HEK293 (cell line): ENCODE measurements around the gene TIPRL.

ENCODE experiments used
- IKZF3 ChIP-seq: fragments of 450-650 bp; IDR thresholded peaks from 2 replicates; pipeline ENCODE4 v1.5.0; 2018; ENCODE audit warnings: missing biosample characterization, mild to moderate bottlenecking, missing genetic modification characterization, moderate library complexity
- KLF16 ChIP-seq: fragments of 450-650 bp; formaldehyde crosslinking; IDR thresholded peaks from 2 replicates; pipeline ENCODE4 v1.5.1; 2017; ENCODE audit warnings: missing biosample characterization, missing genetic modification characterization
- KLF9 ChIP-seq: fragments of 450-650 bp; formaldehyde crosslinking; IDR thresholded peaks from 2 replicates; pipeline ENCODE4 v1.5.1; 2016; ENCODE audit warnings: missing biosample characterization, missing genetic modification characterization, low read depth
- MEIS1 ChIP-seq: sonication (generic); formaldehyde crosslinking; IDR thresholded peaks from 2 replicates; pipeline ENCODE4 v1.8.1; 2022; ENCODE audit warnings: missing genetic modification reagents, mild to moderate bottlenecking, borderline replicate concordance
- PRDM10 ChIP-seq: fragments of 450-650 bp; formaldehyde crosslinking; IDR thresholded peaks from 2 replicates; pipeline ENCODE4 v1.5.1; 2016; ENCODE audit warnings: missing biosample characterization, missing genetic modification characterization
- SP2 ChIP-seq: fragments of 450-650 bp; formaldehyde crosslinking; IDR thresholded peaks from 2 replicates; pipeline ENCODE4 v1.5.1; 2016; ENCODE audit warnings: missing biosample characterization, missing genetic modification characterization
- ZBTB21 ChIP-seq: fragments of 450-650 bp; formaldehyde crosslinking; IDR thresholded peaks from 2 replicates; pipeline ENCODE4 v1.5.1; 2017; ENCODE audit warnings: missing biosample characterization, missing genetic modification characterization
- ZFHX2 ChIP-seq: fragments of 450-650 bp; formaldehyde crosslinking; conservative IDR thresholded peaks from 2 replicates; pipeline ENCODE4 v1.5.1; 2016; ENCODE audit warnings: missing biosample characterization, missing genetic modification characterization
- ZFP69B ChIP-seq: fragments of 450-650 bp; formaldehyde crosslinking; IDR thresholded peaks from 2 replicates; pipeline ENCODE4 v1.5.1; 2016; ENCODE audit warnings: missing biosample characterization, missing genetic modification characterization
- ZNF138 ChIP-seq: fragments of 450-650 bp; formaldehyde crosslinking; IDR thresholded peaks from 2 replicates; pipeline ENCODE4 v1.5.1; 2016; ENCODE audit warnings: missing biosample characterization, missing genetic modification characterization, borderline replicate concordance
- ZNF155 ChIP-seq: fragments of 450-650 bp; formaldehyde crosslinking; IDR thresholded peaks from 2 replicates; pipeline ENCODE4 v1.5.1; 2016; ENCODE audit warnings: missing biosample characterization, missing genetic modification characterization
- ZNF16 ChIP-seq: fragments of 450-650 bp; formaldehyde crosslinking; IDR thresholded peaks from 2 replicates; pipeline ENCODE4 v1.5.1; 2016; ENCODE audit warnings: low read depth, missing biosample characterization, missing genetic modification characterization
- ZNF2 ChIP-seq: fragments of 450-650 bp; formaldehyde crosslinking; IDR thresholded peaks from 2 replicates; pipeline ENCODE4 v1.5.1; 2016; ENCODE audit warnings: missing biosample characterization, missing genetic modification characterization
- ZNF202 ChIP-seq: fragments of 450-650 bp; formaldehyde crosslinking; IDR thresholded peaks from 2 replicates; pipeline ENCODE4 v1.5.1; 2016; ENCODE audit warnings: missing biosample characterization, missing genetic modification characterization, borderline replicate concordance
- ZNF214 ChIP-seq: fragments of 450-650 bp; formaldehyde crosslinking; IDR thresholded peaks from 2 replicates; pipeline ENCODE4 v1.5.1; 2017; ENCODE audit warnings: missing biosample characterization, mild to moderate bottlenecking, missing genetic modification characterization, borderline replicate concordance
- ZNF266 ChIP-seq: fragments of 450-650 bp; formaldehyde crosslinking; IDR thresholded peaks from 2 replicates; pipeline ENCODE4 v1.5.1; 2016; ENCODE audit warnings: missing biosample characterization, missing genetic modification characterization, low read depth
- ZNF341 ChIP-seq: fragments of 450-650 bp; formaldehyde crosslinking; IDR thresholded peaks from 2 replicates; pipeline ENCODE4; 2016; ENCODE audit warnings: low read depth, missing biosample characterization, missing genetic modification characterization
- ZNF366 ChIP-seq: fragments of 450-650 bp; formaldehyde crosslinking; conservative IDR thresholded peaks from 2 replicates; pipeline ENCODE4 v1.5.1; 2016; ENCODE audit warnings: missing biosample characterization, missing genetic modification characterization
- ZNF37A ChIP-seq: fragments of 450-650 bp; IDR thresholded peaks from 2 replicates; pipeline ENCODE4 v1.5.1; 2018; ENCODE audit warnings: missing biosample characterization, missing genetic modification characterization
- ZNF394 ChIP-seq: fragments of 450-650 bp; formaldehyde crosslinking; IDR thresholded peaks from 2 replicates; pipeline ENCODE4 v1.5.1; 2016; ENCODE audit warnings: missing biosample characterization, missing genetic modification characterization, mild to moderate bottlenecking, moderate library complexity, borderline replicate concordance
- ZNF398 ChIP-seq: fragments of 450-650 bp; formaldehyde crosslinking; IDR thresholded peaks from 2 replicates; pipeline ENCODE4 v1.5.1; 2017; ENCODE audit warnings: missing biosample characterization, missing genetic modification characterization
- ZNF416 ChIP-seq: fragments of 450-650 bp; formaldehyde crosslinking; IDR thresholded peaks from 2 replicates; pipeline ENCODE4 v1.5.1; 2016; ENCODE audit warnings: missing biosample characterization, missing genetic modification characterization
- ZNF558 ChIP-seq: fragments of 450-650 bp; formaldehyde crosslinking; IDR thresholded peaks from 2 replicates; pipeline ENCODE4 v1.5.1; 2016; ENCODE audit warnings: missing biosample characterization, missing genetic modification characterization
- ZNF580 ChIP-seq: fragments of 450-650 bp; formaldehyde crosslinking; IDR thresholded peaks from 2 replicates; pipeline ENCODE4 v1.5.1; 2016; ENCODE audit warnings: missing biosample characterization, missing genetic modification characterization
- ZNF629 ChIP-seq: fragments of 450-650 bp; formaldehyde crosslinking; IDR thresholded peaks from 2 replicates; pipeline ENCODE4 v1.5.1; 2017; ENCODE audit warnings: missing biosample characterization, missing genetic modification characterization
- ZNF660 ChIP-seq: fragments of 450-650 bp; IDR thresholded peaks from 2 replicates; pipeline ENCODE4 v1.5.1; 2018; ENCODE audit warnings: missing biosample characterization, mild to moderate bottlenecking, missing genetic modification characterization
- ZNF830 ChIP-seq: fragments of 450-650 bp; IDR thresholded peaks from 2 replicates; pipeline ENCODE4 v1.5.0; 2018; ENCODE audit warnings: missing biosample characterization, missing genetic modification characterization, low read depth, mild to moderate bottlenecking, moderate library complexity
- ZSCAN16 ChIP-seq: fragments of 450-650 bp; formaldehyde crosslinking; IDR thresholded peaks from 2 replicates; pipeline ENCODE4 v1.5.1; 2016; ENCODE audit warnings: missing biosample characterization, missing genetic modification characterization
- ZSCAN5A ChIP-seq: fragments of 450-650 bp; formaldehyde crosslinking; IDR thresholded peaks from 2 replicates; pipeline ENCODE4 v1.5.1; 2016; ENCODE audit warnings: missing biosample characterization, missing genetic modification characterization

The TIPRL gene

GRCh38 chr1:168172250-168172915 lies 6.4 kb upstream of the TIPRL start (continued):
- TF ChIP-seq IKZF3 (tag by site-specific recombination): 0 out of 2 replicates have a peak, but pooled peaks have one; percentile 8
- TF ChIP-seq ZNF155 (tag by site-specific recombination): no peak
- TF ChIP-seq ZFP69B: no peak
- no peak for TF ChIP-seq ZNF16 (tag by site-specific recombination)
- no peak for TF ChIP-seq ZNF266 (tag by site-specific recombination)
- TF ChIP-seq KLF9: no peak
- 0 out of 2 replicates have a peak, but pooled peaks have one; percentile 23 for TF ChIP-seq ZNF558
- TF ChIP-seq ZSCAN16 (tag by site-specific recombination): no peak
- TF ChIP-seq ZNF366 (tag by site-specific recombination): peak; percentile 74
- TF ChIP-seq ZNF138: no peak
- TF ChIP-seq ZNF629 (tag by site-specific recombination): peak; percentile 79
- TF ChIP-seq ZNF341 (tag by site-specific recombination): no peak
- TF ChIP-seq ZSCAN5A: no peak
- no peak for TF ChIP-seq ZNF2 (tag by site-specific recombination)
- TF ChIP-seq ZBTB21: peak; percentile 80
- TF ChIP-seq ZFHX2: no peak
- no peak for TF ChIP-seq SP2 (tag by site-specific recombination)
- 0 out of 2 replicates have a peak, but pooled peaks have one; percentile 38 for TF ChIP-seq ZNF398 (tag by site-specific recombination)
- no peak for TF ChIP-seq ZNF202 (tag by site-specific recombination)
- TF ChIP-seq ZNF660 (tag by site-specific recombination): peak; percentile 36; the same call in 1 of the 2 replicates
- no peak for TF ChIP-seq ZNF214 (tag by site-specific recombination)
- no peak for TF ChIP-seq KLF16 (tag by site-specific recombination)
- peak; percentile 28; the same call in 1 of the 2 replicates for TF ChIP-seq ZNF394 (tag by site-specific recombination)
- TF ChIP-seq PRDM10 (tag by site-specific recombination): peak; percentile 96
- no peak for TF ChIP-seq ZNF580 (tag by site-specific recombination)
- no peak for TF ChIP-seq MEIS1 (CRISPR knock-in tag)
- TF ChIP-seq ZNF37A (tag by site-specific recombination): no peak
- TF ChIP-seq ZNF830: no peak
- no peak for TF ChIP-seq ZNF416 (tag by site-specific recombination)
